GM12874 (cell line): ENCODE measurements around the gene BACH2.

Experiments used
- TF ChIP-seq, protein P1 (sequence below): IDR thresholded peaks from 2 replicates; pipeline ENCODE4 v1.5.1; 2011; ENCODE audit warnings: low read depth, mild to moderate bottlenecking, control low read depth, low read length, moderate library complexity; ENCODE audit not compliant: insufficient read depth

Gene BACH2

DNA sequence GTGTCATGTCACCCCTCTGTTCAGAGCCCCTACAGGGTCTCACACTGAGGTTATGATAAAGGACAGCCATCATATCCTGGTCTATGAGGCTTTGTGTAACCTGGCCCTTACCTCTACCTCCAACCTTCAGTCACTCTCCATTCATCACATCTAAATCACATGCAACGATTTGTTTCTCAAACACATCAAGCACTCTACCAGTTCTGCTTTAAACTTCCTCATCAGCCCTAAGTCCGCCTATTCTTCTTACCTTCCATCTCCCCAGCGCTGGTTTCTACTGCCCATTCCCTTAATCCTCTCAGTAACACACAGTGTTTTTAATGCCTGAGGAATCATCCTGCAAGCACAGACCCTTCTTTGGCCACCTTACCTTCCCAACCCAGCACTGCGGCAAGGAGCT is 17.9 kb upstream of the BACH2 start:
- TF ChIP-seq, protein P1, sequence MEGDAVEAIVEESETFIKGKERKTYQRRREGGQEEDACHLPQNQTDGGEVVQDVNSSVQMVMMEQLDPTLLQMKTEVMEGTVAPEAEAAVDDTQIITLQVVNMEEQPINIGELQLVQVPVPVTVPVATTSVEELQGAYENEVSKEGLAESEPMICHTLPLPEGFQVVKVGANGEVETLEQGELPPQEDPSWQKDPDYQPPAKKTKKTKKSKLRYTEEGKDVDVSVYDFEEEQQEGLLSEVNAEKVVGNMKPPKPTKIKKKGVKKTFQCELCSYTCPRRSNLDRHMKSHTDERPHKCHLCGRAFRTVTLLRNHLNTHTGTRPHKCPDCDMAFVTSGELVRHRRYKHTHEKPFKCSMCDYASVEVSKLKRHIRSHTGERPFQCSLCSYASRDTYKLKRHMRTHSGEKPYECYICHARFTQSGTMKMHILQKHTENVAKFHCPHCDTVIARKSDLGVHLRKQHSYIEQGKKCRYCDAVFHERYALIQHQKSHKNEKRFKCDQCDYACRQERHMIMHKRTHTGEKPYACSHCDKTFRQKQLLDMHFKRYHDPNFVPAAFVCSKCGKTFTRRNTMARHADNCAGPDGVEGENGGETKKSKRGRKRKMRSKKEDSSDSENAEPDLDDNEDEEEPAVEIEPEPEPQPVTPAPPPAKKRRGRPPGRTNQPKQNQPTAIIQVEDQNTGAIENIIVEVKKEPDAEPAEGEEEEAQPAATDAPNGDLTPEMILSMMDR, result no peak

DNA sequence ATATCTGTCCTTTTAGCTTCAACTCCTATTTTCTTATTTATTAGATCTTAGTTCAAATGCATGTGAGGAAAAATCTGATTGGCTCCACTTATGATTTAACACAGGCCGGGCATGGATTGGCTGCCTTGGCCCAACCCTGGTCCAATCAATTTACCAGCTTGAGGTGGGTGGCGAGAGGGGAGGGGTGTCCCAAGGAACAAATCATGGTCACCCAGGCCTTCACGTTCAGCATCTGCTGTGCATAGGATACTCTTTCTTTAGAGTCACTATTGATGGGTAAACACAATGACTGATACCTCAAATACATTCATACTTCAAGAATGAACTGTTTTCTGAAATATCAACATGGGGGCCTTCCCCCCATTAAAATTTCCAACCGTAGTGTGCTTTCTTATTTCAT is 14.9 kb upstream of the BACH2 start:
- TF ChIP-seq, protein P1, result no peak

DNA sequence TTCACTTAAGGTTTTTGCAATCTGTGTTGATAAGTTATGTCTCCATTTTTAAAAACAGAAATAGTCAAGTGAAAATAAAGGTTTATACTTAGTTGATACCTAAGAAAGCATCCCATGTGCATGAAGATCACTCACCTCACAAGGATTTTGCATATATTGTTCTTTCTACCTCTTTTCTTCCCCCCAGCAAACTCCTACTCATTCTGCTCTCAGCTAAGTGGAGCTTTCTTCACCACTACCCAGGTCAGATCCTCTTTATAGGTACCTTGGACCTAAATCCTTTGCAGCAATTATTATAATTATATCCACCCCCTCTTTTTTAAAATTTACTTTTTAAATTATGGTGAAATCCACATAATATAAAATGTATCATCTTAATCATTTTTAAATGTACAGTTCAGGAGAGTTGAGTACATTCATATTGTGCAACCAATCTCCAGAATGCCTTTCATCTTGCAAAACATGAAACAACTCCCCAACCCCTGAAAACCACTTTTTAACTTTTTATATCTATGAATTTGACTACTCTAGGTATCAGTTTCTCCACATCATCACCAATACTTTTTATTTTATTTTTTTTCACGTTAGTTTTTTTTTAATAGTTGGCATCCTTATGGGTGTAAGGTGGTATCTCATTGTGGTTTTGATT is 9.3 kb upstream of the BACH2 start:
- TF ChIP-seq, protein P1, result no peak

DNA sequence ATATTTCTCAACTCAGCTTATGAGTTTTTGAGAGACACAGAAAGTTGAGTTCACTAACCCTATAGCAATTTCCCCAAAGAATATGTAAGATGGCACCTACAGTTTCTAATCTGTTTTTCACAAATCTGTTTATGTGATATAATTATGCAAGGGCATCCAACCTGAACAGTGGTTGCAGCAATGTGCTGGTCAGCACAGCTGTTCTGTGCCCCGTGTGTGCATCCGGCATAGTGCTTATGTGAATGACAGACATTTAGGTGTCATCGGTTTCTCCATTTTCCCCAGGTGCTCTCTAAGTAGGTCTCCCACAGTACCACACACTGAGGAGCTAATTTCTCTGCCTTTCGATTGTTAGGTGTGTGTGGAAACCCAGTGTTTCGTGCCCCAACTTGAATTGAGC is 7.7 kb upstream of the BACH2 start:
- TF ChIP-seq, protein P1, result no peak

DNA sequence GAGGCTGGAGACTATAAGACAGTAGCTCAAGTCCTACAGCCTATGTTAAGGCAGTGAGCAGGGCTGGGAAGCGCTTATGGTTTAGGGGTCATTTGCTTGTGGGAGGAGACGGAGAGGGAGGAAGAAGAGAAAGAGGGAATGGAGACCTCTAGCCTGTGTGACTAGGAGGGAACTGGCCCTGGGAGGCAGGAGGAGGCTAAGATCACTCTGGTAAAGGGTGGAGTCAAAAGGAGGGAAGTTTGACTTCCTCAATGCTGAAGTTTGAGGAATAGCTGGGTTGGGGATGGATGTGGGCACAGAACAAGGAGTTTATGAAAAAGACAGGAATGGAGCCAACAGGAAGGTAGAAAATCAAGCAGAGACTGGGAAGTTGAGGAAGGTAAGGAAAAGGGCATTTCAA is 6.4 kb upstream of the BACH2 start:
- TF ChIP-seq, protein P1, result no peak

DNA sequence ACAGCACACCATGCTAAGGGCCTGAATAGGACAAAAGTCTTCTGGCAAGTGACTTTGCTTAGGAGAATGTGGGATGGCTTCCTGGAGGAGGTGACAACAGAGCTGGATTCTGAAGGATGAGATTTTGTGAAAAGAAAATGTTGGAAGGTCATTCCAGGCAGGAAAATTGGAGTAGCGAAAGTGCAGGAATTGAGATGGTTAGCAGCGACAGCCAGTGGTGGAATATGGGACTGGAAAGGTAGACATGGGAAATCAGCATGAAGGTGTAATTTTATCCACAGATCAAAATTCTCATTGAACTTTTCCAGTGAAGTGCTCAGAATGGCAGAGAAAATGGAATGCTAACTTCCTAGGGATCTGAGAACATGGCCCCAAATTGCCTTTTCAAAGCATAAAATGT is 5.7 kb upstream of the BACH2 start:
- TF ChIP-seq, protein P1, result no peak

DNA sequence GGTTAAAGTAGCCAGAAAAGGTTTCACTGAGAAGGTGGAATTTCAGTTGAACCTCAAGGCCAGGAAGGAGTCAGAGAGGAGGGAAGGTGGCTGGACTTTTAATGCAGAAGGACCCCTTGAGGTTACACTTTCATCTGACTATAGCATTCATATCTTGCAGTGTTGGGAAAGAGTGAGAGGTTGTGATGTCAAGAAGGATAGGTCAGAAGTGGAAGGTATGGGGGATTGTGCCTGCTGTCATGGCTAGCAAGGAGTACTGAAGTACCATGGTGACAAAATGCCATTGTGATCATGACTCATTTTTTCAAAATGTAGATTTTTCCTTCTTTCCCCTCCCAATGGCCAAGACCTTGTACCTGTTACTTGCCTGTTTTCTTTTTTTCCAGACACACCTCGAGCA is 5.2 kb upstream of the BACH2 start:
- TF ChIP-seq, protein P1, result no peak
